ENCODE measurements around the gene SRM. TPM values are rescaled to one million over a fixed set of nuclear protein-coding genes. Genes with fewer than 3 reads are reported as not detected.
A peak's percentile ranks its signal among the peaks of the same experiment; 100 is the strongest.
"Not testable (repeated sequence)": the region's sequence is repeated elsewhere in the genome, so short reads cannot be mapped to it uniquely, and the experiment has no call there.

SRM gene
- total and polyA plus RNA-seq, 11 donors = 29.9 to 162 (median 54.7) TPM

DNA sequence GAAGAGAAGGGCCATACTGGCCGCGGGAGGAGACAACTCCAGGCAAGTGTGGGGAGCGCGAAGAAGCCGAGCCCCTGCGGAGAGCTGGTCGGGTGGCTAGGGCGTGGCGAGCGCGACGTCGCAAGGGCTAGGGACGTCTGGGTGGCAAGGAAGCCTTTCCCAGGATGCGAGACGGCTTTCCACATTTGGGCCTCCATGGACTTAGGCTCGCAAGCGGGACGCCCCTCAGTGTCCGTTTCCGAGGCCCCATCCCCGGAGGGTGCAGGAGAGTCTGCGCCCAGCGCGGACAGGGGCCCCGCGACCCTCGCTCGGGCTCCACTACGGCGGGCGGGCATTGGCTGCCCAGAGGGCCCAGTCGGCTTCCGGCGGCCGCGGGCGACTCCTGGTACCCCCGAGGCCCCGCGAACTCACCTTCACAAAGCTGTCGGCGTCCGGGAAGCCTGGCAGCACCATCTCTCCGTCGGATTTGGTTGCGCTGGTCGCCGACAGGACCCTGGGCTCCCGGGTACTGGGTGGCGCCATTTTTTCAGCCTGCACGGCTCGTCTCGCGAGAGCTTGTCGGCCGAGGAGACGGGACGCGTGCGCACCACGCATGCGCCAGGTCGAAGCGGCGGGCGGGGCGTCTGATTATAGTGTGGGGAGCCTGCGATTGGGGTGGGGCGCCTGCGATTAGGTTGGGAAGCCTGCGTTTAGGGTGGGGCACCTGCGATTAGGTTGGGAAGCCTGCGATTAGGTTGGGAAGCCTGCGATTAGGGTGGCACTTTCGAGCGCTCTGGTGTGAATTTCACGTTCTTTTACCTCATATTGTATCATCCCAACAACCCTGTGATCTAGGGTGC lies 39.7 kb upstream of the SRM start, which contains the start of gene EXOSC10:
EXOSC10 (minus strand) TSS at position 560 of the 839 bp plus-strand sequence; CDS start at position 522, 38 bp downstream.
- 0% methylated on average over 45 to 78 of the region's 78 CpGs for WGBS, 4 donors
- TF ChIP-seq POLR2A (IDR thresholded peaks at IDR 0.05) = peak in 1 of 2 donors; percentile 63
- TF ChIP-seq, protein P1, sequence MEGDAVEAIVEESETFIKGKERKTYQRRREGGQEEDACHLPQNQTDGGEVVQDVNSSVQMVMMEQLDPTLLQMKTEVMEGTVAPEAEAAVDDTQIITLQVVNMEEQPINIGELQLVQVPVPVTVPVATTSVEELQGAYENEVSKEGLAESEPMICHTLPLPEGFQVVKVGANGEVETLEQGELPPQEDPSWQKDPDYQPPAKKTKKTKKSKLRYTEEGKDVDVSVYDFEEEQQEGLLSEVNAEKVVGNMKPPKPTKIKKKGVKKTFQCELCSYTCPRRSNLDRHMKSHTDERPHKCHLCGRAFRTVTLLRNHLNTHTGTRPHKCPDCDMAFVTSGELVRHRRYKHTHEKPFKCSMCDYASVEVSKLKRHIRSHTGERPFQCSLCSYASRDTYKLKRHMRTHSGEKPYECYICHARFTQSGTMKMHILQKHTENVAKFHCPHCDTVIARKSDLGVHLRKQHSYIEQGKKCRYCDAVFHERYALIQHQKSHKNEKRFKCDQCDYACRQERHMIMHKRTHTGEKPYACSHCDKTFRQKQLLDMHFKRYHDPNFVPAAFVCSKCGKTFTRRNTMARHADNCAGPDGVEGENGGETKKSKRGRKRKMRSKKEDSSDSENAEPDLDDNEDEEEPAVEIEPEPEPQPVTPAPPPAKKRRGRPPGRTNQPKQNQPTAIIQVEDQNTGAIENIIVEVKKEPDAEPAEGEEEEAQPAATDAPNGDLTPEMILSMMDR (IDR thresholded peaks at IDR 0.05) = peak in 1 of 12 donors; percentile 23
- H3K27ac ChIP-seq = peak within 1 kb of the TSS; percentile 37 to 93 (median 83)
- peak within 1 kb of the TSS; percentile 70 to 100 (median 87) for H3K4me3 ChIP-seq
- H3K9me3 ChIP-seq = no peaks in the 10 kb centered on the region
- intact Hi-C loops (cut with DNase I) = loop anchor here in 1 of 10 donors (5.0 kb wide), 1 partner anchor 82 kb away; no protein-coding TSS in a partner anchor
- no peaks in the 10 kb centered on the region for H3K27me3 ChIP-seq
- DNase-seq (peak; percentile 93 to 98 (median 95)), ATAC-seq (peak; percentile 94 to 99 (median 98))
- H3K36me3 ChIP-seq = peaks cover 0 to 35% (median 31%) of the 10 kb centered on the region in 9 donors
- peaks cover 0 to 21% (median 13%) of the 10 kb centered on the region in 12 donors for H3K4me1 ChIP-seq

DNA sequence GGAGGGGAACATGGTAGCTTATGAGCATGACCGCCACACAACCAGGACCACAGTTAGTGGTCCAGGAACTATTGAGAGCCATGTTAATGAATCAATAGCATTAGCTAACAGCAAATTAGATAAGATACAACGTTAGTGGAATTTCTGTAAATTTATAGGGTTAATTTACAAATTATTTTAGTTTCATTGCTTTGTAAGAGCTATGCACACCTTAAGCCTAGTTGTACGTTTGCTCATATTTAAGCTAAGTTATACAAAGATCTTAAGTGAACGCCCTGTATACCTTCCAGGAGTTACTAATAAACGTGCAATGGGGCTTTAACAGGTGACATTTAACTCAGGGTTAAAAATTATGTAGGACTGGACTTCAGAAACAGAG lies 39.1 kb upstream of the SRM start:
- DNase-seq (no peak), ATAC-seq (no peak)
- peak overlapping the region in 8 of 12 donors; percentile 68 to 93 (median 86) for H3K27ac ChIP-seq
- TF ChIP-seq, protein P1 (IDR thresholded peaks at IDR 0.05) = no peak
- no peak for TF ChIP-seq POLR2A (IDR thresholded peaks at IDR 0.05)
- H3K4me1 ChIP-seq = peaks cover 0 to 21% (median 13%) of the 10 kb centered on the region in 12 donors
- WGBS, 4 donors = 14 to 17% (median 16%) methylated on average over 5 of the region's 5 CpGs
- H3K4me3 ChIP-seq = peak overlapping the region; percentile 70 to 100 (median 87)
- no peaks in the 10 kb centered on the region for H3K9me3 ChIP-seq
- intact Hi-C loops (cut with DNase I) = loop anchor here in 1 of 10 donors (5.0 kb wide), 1 partner anchor 82 kb away; no protein-coding TSS in a partner anchor
- peaks cover 0 to 41% (median 37%) of the 10 kb centered on the region in 9 donors for H3K36me3 ChIP-seq
- no peaks in the 10 kb centered on the region for H3K27me3 ChIP-seq

DNA sequence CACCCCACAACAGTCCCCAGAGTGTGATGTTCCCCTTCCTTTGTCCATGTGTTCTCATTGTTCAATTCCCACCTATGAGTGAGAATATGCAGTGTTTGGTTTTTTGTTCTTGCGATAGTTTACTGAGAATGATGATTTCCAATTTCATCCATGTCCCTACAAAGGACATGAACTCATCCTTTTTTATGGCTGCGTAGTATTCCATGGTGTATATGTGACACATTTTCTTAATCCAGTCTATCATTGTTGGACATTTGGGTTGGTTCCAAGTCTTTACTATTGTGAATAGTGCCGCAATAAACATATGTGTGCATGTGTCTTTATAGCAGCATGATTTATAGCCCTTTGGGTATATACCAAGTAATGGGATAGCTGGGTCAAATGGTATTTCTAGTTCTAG lies 24.0 kb upstream of the SRM start:
- DNase-seq; H3K9me3 ChIP-seq; H3K27ac ChIP-seq; H3K4me3 ChIP-seq; ATAC-seq; intact Hi-C loops (cut with DNase I); H3K27me3 ChIP-seq; H3K4me1 ChIP-seq: not testable (repeated sequence)
- 95 to 100% (median 98%) methylated on average over 2 to 3 of the region's 3 CpGs for WGBS, 4 donors
- H3K36me3 ChIP-seq = peaks cover 5 to 87% (median 72%) of the 10 kb centered on the region in 9 donors

DNA sequence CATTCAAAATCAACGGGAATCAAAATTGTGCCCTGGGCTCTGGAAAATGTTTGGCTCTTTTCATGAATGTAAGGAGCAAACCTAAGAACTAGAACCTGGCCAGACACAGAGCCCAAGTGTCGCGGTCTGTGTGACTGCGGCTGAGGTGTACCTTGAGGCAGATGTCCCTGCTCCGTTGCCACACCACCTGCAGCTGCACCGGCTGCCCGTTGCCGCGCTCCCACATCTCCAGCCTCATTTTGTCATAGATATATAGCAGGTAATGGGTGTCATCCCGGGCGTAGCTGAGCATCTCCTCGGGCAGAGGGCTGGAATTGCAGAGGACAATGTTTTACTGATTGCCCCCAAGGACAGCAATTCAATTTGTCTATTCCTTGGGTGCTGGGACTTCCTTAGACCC lies 21.1 kb upstream of the SRM start:
- H3K9me3 ChIP-seq = no peaks in the 10 kb centered on the region
- 87 to 91% (median 87%) methylated on average over 12 of the region's 12 CpGs for WGBS, 4 donors
- no peaks in the 10 kb centered on the region for H3K27me3 ChIP-seq
- intact Hi-C loops (cut with DNase I) = no loop called here
- DNase-seq (no peak), ATAC-seq (no peak)
- no peak for TF ChIP-seq POLR2A (IDR thresholded peaks at IDR 0.05)
- TF ChIP-seq, protein P1 (IDR thresholded peaks at IDR 0.05) = no peak
- H3K36me3 ChIP-seq = peaks cover 4 to 85% (median 71%) of the 10 kb centered on the region in 9 donors
- H3K4me3 ChIP-seq = no peak overlapping the region
- H3K27ac ChIP-seq = no peak overlapping the region
- no peaks in the 10 kb centered on the region for H3K4me1 ChIP-seq
